Left hindlimb (tissue), 1 donor: ENCODE results near the gene MAP3K12.

ENCODE experiments used
- DNase-seq: peaks from one replicate; pipeline ENCODE4 v3.0.0-alpha.2; 2018

MAP3K12 gene

GRCh38 chr12:53506881-53507602 lies 7.8 kb upstream of the MAP3K12 start, which contains the start of gene NPFF:
Gene NPFF (minus strand): TSS chr12:53507484. CDS start chr12:53507474, 10 bp downstream.
- DNase-seq, result no peak

GRCh38 chr12:53506450-53506785 lies 7.2 kb upstream of the MAP3K12 start:
- DNase-seq, result peak; percentile 28

GRCh38 chr12:53505555-53506449 lies 6.5 kb upstream of the MAP3K12 start:
- DNase-seq, result no peak

- DNase-seq, result no peak
Observed at GRCh38 chr12:53505086-53505485, 5.8 kb upstream of the MAP3K12 start.

GRCh38 chr12:53504004-53504920 lies 5.0 kb upstream of the MAP3K12 start:
- no peak for DNase-seq

GRCh38 chr12:53502983-53503728 lies 3.9 kb upstream of the MAP3K12 start:
- no peak for DNase-seq

GRCh38 chr12:53502331-53502730 lies 3.1 kb upstream of the MAP3K12 start:
- DNase-seq, result no peak

GRCh38 chr12:53501615-53502181 lies 2.4 kb upstream of the MAP3K12 start:
- no peak for DNase-seq

- peak; percentile 99 for DNase-seq
Observed at GRCh38 chr12:53500776-53501614, 1.7 kb upstream of the MAP3K12 start, which contains the start of gene TARBP2. Gene TARBP2 (plus strand): TSS chr12:53501283. CDS start chr12:53501409, 126 bp downstream.

- no peak for DNase-seq
Observed at GRCh38 chr12:53500142-53500775, 1.0 kb upstream of the MAP3K12 start.

- DNase-seq, result no peak
Observed at GRCh38 chr12:53498235-53498630, 1.0 kb downstream of the MAP3K12 start.

GRCh38 chr12:53497461-53497860 lies 1.8 kb downstream of the MAP3K12 start:
- no peak for DNase-seq

GRCh38 chr12:53496752-53497032 lies 2.6 kb downstream of the MAP3K12 start:
- no peak for DNase-seq

GRCh38 chr12:53495903-53496751 lies 3.1 kb downstream of the MAP3K12 start:
- DNase-seq, result peak; percentile 76

- peak; percentile 37 for DNase-seq
Observed at GRCh38 chr12:53493610-53494391, 5.5 kb downstream of the MAP3K12 start.

GRCh38 chr12:53492830-53493609 lies 6.2 kb downstream of the MAP3K12 start:
- DNase-seq, result peak; percentile 98

GRCh38 chr12:53492188-53492587 lies 7.1 kb downstream of the MAP3K12 start:
- peak; percentile 33 for DNase-seq
